Skin of body (tissue), 2 donors: ENCODE measurements around the gene TTC28. TPM values are rescaled to one million over a fixed set of nuclear protein-coding genes. Genes with fewer than 3 reads are reported as not detected.
"Not testable (repeated sequence)": the region's sequence is repeated elsewhere in the genome, so short reads cannot be mapped to it uniquely, and the experiment has no call there.

ENCODE experiments used
- DNase-seq: peaks from one replicate; lab custom pipeline; 2025; lab: John Stamatoyannopoulos, UW
- total RNA-seq: library from RNA; depleted of rRNA; stranded (reverse); fragments of >200 nt; gene quantifications from one replicate; pipeline ENCODE4 v1.2.3, GENCODE V29; 2014

The TTC28 gene
- total RNA-seq, 1 donor from 2014 or later = 29.0 TPM

DNA sequence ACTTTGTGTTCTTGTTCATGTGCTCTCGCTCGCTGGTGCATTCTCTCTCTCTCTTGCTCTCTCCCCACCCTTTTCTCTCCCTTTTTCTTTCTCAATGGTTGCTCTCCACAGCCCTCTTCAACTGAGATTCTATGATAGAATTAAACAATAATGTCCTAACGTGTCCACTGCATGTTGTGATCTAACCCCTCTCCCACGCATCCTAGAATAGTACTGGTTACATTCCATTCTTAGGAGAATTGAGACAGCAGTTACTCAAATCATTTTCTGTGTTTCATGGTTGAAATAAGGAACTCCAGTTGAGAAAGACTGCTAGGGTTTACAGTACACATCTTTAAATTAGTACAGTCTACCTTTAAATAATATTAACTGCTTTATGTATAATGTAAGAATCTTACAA lies 442.5 kb downstream of the TTC28 start:
- no peak for DNase-seq

- DNase-seq = no peak
Measured at GRCh38 chr22:28232204-28232603, 447.4 kb downstream of the TTC28 start.

DNA sequence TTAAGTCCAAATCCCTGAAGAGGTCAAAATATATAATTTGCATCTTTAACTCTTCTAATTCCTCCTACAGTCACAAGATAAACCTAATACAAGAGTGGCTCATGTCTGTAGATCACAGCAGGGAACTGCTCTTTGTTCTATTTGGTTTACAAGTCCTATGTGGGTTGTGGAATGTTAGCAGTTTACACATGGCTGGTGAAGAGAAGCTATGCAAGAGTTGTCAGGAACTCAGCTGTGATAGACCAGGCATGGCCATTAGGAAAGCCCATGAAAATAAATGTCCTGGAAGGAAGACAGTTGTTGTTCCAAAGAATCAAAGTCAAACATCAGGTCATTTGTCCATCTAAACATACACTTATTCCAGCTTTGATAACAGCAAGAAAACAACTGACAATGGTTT lies 448.2 kb downstream of the TTC28 start:
- DNase-seq = no peak

GRCh38 chr22:28230671-28231070 lies 449.0 kb downstream of the TTC28 start:
- DNase-seq = peak; percentile 19

- peak; percentile 80 for DNase-seq
Measured at GRCh38 chr22:28229566-28230485, 449.8 kb downstream of the TTC28 start.

GRCh38 chr22:28223826-28224225 lies 455.8 kb downstream of the TTC28 start:
- no peak for DNase-seq

DNA sequence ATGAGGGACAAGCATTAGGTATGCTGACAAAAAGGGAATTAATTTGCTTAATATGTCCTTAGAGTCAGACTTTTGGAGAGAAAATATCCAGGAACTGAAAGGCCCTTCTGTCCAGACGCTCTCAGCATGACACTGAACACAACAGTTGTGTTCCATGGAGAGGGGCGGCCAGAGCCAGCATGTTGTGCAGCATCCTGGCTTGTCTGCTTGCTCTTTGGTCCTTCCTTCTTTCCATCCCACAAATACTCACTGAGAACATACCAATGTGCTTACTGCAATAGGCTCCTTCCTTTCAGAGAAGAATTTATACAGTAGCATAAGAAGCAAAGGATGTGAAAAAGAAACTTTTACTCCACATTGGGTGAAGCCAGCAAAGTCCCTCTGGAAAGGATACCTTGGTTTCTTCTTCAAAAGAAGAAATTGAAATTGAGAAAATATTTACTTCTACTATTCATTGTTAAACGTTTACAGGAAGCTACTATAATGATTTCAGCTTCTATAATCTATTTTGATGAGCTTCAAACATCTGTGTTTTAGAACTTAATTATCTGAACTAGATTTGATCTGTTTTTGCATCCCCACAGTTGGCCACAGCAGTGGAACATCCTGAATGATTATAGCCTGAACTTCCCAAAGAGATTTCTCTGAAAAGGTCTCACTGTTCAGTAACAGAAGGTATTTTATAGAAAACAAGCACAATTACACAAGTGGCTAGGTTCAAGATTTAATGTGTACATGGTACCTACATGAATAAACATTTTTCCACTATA lies 456.5 kb downstream of the TTC28 start:
- no peak for DNase-seq

- DNase-seq = no peak
Measured at GRCh38 chr22:28222571-28222970, 457.1 kb downstream of the TTC28 start.

GRCh38 chr22:28222052-28222451 lies 457.6 kb downstream of the TTC28 start:
- DNase-seq = no peak

- no peak for DNase-seq
Measured at GRCh38 chr22:28220626-28221363, 458.8 kb downstream of the TTC28 start.

DNA sequence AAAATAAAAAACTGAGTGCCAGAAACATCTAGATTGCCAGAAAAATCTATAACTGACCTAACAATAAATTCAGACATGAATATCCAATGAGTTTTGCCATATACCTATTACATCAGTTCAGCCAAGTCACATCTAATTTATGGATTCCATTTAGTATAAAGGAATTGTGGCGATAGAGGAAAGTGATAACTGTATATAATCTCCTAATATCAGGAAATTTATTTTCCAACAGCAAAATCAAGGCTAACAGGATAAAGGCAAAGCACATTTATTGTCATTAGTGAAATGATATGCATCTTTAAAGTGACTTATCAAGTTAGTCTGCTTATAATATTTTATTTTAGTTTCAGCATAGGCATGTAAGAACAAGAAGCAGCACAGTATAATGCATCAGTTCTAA lies 462.4 kb downstream of the TTC28 start:
- no peak for DNase-seq

DNA sequence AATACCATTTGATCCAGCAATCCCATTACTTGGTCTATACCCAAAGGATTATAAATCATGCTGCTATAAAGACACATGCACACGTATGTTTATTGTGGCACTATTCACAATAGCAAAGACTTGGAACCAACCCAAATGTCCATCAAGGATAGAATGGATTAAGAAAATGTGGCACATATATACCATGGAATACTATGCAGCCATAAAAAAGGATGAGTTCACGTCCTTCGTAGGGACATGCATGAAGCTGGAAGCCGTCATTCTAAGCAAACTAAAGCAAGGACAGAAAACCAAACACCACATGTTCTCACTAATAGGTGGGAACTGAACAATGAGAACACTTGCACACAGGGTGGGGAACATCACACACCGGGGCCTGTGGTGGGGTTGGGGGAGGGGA lies 464.9 kb downstream of the TTC28 start:
- not testable (repeated sequence) for DNase-seq

DNA sequence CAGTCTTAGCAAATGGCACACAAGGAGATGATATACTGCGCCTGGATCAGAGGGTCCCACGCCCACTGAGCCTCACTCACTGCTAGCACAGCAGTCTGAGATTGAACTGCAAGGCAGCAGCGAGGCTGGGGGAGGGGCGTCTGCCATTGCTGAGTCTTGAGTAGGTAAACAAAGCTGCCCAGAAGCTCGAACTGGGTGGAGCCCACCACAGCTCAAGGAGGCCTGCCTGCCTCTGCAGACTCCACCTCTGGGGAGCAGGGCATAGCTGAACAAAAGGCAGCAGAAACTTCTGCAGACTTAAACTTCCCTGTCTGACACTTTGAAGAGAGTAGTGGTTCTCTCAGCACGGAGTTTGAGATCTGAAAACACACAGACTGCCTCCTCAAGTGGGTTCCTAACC lies 470.2 kb downstream of the TTC28 start:
- DNase-seq = not testable (repeated sequence)

DNA sequence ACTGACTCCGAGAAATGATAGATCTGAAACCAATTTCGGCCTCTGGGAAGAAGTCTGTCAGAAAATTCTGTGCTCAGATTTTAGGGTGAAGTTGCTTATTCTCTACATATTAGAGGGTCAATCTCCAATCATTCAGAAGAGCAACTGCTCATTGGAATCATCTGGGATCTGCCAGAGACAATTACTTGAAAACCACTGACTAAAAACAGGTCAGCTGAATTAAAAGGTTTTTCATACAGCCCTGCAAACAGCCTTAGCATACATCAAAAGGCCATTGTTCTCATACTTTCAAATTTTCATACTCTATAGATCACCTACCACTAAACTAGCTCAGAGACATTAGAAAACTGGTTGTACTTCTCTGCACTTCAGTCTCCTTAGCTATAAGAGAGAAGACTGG lies 470.9 kb downstream of the TTC28 start:
- no peak for DNase-seq

GRCh38 chr22:28208036-28208435 lies 471.6 kb downstream of the TTC28 start:
- DNase-seq = no peak

GRCh38 chr22:28207281-28208030 lies 472.2 kb downstream of the TTC28 start:
- no peak for DNase-seq

DNA sequence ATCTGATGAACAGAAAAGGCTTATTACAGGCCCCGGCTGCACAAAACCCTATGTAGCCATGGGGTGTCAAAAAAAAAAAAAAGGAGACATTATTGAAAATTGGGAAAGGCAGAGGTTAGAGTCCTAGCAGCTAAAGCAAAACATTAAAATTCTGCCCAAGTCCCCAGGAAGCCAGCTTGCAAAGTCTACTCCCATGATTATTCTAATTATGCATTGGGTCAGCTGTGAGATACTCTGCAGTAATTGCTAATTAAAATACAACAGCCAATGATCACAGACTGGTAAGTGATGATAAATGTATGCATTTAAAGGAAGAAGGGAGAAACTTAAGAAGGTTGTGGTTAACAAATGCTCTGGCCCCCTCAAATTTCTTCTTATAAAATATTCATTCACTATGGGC lies 473.7 kb downstream of the TTC28 start:
- no peak for DNase-seq

DNA sequence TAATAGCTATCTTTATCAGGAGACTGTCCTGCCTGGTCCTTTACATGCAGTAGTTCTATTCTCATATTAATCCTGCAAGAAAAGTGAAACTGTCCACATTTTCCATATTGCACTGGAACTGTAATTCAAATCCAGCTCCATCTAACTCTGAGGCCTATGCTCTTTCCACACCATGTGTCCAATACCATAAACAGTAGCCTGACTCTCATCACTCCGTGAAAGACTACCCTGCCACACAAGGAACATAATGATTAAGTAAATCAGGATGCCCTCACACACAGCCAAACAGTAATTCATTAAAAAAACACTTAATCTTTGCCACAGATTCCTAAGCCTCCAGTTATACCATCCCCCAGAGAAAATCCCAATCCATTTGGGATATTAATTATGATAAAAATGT lies 475.3 kb downstream of the TTC28 start:
- DNase-seq = no peak

DNA sequence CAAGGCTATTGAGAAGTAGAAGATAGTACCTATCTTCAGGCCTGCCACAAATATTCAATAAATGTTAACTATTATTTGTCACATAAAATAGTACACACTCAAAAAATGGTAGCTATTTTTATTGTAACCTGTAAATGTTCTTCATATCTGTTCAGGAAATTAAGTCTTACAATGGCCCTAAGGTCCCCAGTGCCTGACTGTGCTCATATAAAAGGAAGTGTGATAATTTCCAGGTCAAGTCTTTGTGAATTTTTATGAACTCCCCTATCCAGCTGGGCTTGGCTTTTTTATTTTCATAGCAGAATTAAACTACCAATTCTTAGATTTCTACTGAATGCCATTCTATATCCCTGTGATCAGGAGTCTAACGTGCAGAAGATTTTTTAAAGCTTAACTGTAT lies 476.4 kb downstream of the TTC28 start:
- no peak for DNase-seq

DNA sequence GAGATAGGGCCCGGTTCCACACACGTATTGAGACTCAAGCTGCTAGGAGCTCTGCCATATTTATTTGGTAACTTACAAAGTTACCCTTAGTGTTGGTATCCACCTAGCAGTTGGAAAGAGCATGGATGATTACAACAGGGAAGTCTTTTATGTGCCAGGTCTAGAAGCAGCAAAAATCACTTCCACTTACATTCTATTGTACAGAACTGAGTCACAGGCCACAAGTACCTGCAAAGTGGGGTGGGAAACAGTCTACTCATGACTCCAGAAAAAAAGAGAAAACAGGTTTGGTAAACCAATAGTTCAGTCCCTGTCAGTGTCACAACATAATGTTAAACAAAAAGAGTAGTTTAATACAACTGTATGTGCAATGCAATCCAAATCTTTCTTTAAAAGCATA lies 480.9 kb downstream of the TTC28 start:
- no peak for DNase-seq

- not testable (repeated sequence) for DNase-seq
Measured at GRCh38 chr22:28191571-28191970, 488.1 kb downstream of the TTC28 start.
